Type B pancreatic cell (in vitro differentiated cells): ENCODE results near the gene GDPD5. TPM values are rescaled to one million over a fixed set of nuclear protein-coding genes. Genes with fewer than 3 reads are reported as not detected.

Experiments used
- DNase-seq: peaks from one replicate; pipeline ENCODE4 v3.0.0; 2021; ENCODE audit warnings: mixed read lengths; ENCODE audit not compliant: unreplicated experiment; ENCODE audit errors: extremely low spot score
- H3K27ac Mint-ChIP-seq: 2 replicates; pipeline ENCODE4 v1.8.0; 2021; ENCODE audit warnings: mild to moderate bottlenecking, mixed read lengths
- H3K27me3 Mint-ChIP-seq: 2 replicates; pipeline ENCODE4 v1.8.0; 2021; ENCODE audit warnings: mixed read lengths
- H3K36me3 Mint-ChIP-seq: 2 replicates; pipeline ENCODE4 v1.8.0; 2021; ENCODE audit warnings: mixed read lengths
- H3K4me1 Mint-ChIP-seq: one replicate; pipeline ENCODE4 v1.8.0; 2021; ENCODE audit warnings: mixed read lengths; ENCODE audit not compliant: unreplicated experiment
- H3K4me3 Mint-ChIP-seq: 2 replicates; pipeline ENCODE4 v1.8.0; 2021; ENCODE audit warnings: mild to moderate bottlenecking, mixed read lengths
- H3K9me3 Mint-ChIP-seq: 2 replicates; pipeline ENCODE4 v1.8.0; 2021; ENCODE audit warnings: mixed read lengths
- CTCF ChIP-seq: fragments of 200-600 bp; sonication (generic); conservative IDR thresholded peaks from 2 replicates; pipeline ENCODE4 v1.5.0; 2021; ENCODE audit warnings: antibody characterized with exemption, mild to moderate bottlenecking
- total RNA-seq: library from RNA; stranded (reverse); gene quantifications from 2 replicates; pipeline ENCODE4 v1.2.1, GENCODE V29; 2021; ENCODE audit warnings: low replicate concordance

Gene GDPD5
- total RNA-seq, 1 donor from 2014 or later: 11.3 TPM

DNA sequence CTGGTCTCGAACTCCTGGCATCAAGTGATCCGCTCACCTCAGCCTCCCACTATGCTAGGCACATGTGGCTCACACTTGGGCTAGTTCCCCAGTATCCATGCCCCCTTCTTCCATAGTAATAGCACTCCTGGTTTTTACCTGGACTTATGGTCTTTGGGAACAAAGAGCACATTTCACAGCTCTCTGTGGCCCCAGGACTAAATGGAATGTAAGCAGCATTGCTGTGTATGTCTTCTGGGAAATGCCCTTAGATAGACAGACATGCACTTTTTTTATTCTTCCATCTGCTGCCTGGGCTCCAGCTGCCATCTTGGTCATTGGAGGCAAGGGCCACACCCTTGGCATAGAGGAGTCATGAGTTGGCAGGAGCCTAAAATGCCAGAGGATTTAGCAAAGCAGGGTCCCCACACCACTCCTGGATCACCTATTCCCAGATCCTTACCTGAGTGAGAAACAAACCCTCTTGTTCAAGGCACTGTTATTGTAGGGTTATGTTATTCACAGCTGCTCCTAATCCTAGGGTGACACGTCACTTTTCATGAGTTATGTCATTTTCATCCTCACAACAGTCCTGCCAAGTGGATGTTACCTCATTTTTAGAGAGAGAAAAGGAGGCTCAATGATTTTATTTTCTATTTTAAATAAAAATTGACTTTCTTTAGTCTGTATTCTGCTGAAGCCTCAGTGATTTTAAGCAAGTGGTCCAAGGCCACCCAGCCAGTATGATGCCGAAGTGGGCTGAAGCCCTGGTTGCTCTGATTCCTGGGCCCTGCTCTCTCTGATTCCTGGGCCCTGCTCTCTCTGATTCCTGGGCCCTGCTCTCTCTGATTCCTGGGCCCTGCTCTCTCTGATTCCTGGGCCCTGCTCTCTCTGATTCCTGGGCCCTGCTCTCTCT lies 15.7 kb upstream of the GDPD5 start:
- H3K27me3 Mint-ChIP-seq: no peaks in the 10 kb centered on the region
- H3K9me3 Mint-ChIP-seq: no peaks in the 10 kb centered on the region
- no peak for DNase-seq
- H3K4me1 Mint-ChIP-seq: peaks cover 15% of the 10 kb centered on the region
- H3K4me3 Mint-ChIP-seq: no peak overlapping the region
- H3K36me3 Mint-ChIP-seq: no peaks in the 10 kb centered on the region
- no peak for TF ChIP-seq CTCF
- no peak overlapping the region for H3K27ac Mint-ChIP-seq

DNA sequence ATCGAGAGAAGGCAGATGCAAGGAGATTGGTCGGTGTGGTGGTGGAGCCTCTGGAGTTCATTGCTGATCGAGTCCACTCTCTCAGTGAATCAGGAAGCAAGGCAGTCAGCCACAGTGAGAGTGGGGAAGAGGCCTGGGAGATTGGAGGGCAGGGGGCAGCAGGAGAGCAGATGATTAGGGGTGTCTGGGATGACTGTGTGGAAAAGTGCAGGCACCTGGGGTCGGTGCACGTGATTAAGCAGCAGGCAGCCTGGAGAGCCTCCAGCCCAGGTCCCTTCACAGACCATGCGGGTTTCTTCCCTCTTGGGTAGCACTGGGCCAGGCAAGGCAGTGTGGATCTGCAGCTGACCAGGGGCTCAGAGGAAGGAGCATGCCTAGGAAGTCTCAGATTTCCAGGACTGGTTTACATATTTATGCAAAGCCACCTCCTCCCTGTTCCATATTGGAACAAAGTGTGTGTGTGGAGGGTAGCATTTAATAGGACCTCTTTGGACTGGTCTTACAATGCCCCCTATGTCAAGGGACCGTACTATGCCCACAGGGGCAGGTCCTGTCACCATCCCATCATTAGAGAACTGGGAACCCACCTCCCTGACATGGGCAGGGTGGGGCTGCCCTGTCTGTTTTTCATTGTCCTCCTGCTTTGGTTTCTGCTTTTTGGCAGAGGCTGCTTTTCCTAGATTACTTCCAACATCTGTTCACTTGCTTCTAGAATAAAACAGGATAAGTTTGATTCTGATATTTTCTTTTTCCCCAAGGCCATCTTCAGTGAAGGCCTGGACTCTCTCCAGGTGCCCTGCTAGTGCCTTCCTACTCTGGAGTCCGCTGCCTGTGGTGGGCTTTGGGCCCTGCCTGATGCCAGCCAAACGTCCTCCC lies 14.0 kb upstream of the GDPD5 start:
- H3K36me3 Mint-ChIP-seq: no peaks in the 10 kb centered on the region
- H3K9me3 Mint-ChIP-seq: no peaks in the 10 kb centered on the region
- no peak for DNase-seq
- no peak overlapping the region for H3K4me3 Mint-ChIP-seq
- no peak overlapping the region for H3K27ac Mint-ChIP-seq
- peaks cover 15% of the 10 kb centered on the region for H3K4me1 Mint-ChIP-seq
- no peak for TF ChIP-seq CTCF
- H3K27me3 Mint-ChIP-seq: no peaks in the 10 kb centered on the region

DNA sequence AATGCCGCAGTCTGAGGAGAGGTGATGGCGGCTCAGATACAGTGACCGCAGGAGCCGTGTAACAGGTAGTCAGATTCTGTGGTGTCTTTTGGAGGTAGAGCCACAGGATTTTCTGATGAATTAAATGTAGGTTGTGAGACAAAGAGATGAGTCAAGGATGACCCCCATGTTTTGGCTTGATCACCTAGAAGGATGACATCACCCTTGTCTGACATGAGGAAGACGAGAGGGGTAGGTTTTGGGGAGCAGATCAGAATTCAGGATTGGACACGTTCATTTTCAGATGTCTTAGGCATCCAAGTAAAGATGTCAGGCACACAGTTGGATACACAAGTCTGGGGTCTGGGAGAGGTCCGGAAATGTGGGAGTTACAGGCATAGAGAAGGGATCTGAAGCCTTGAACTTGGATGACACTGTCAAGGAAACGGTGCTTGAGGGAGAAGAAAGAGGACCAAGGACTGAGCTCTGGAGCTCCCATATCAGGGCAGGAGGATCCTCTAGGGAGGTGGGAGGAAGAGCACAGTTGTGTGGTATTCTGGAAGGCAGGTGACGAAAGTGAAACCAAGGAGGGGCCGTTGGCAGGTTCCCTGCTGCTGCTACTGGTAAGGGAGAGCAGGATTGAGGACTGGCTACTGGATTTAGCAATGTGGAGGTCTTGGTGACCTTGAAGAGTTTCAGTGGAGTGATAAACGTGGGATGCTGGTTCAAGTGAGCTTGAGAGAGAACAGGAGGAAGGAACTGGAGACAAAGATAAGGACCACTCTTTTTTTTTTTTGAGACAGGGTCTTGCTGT lies 12.6 kb upstream of the GDPD5 start:
- H3K27me3 Mint-ChIP-seq: no peaks in the 10 kb centered on the region
- no peaks in the 10 kb centered on the region for H3K36me3 Mint-ChIP-seq
- no peak overlapping the region for H3K4me3 Mint-ChIP-seq
- TF ChIP-seq CTCF: no peak
- H3K27ac Mint-ChIP-seq: no peak overlapping the region
- no peaks in the 10 kb centered on the region for H3K9me3 Mint-ChIP-seq
- no peak for DNase-seq
- peaks cover 24% of the 10 kb centered on the region for H3K4me1 Mint-ChIP-seq

GRCh38 chr11:75537740-75538139 lies 12.0 kb upstream of the GDPD5 start:
- TF ChIP-seq CTCF: no peak
- Mint-ChIP-seq H3K4me3 (no peak overlapping the region), H3K9me3 (no peaks in the 10 kb centered on the region), H3K27ac (no peak overlapping the region), H3K36me3 (no peaks in the 10 kb centered on the region), H3K27me3 (no peaks in the 10 kb centered on the region), H3K4me1 (peaks cover 24% of the 10 kb centered on the region)
- no peak for DNase-seq
